Measurements from ENCODE around the gene LRRC8D. TPM values are rescaled to one million over a fixed set of nuclear protein-coding genes. Genes with fewer than 3 reads are reported as not detected.

Gene LRRC8D
- total and polyA plus RNA-seq, 9 of the 15 experiments (the other 6 are each of a cell fraction or from before 2014, with no cell fraction given), result 3.4 to 53.9 (median 15.9) TPM

DNA sequence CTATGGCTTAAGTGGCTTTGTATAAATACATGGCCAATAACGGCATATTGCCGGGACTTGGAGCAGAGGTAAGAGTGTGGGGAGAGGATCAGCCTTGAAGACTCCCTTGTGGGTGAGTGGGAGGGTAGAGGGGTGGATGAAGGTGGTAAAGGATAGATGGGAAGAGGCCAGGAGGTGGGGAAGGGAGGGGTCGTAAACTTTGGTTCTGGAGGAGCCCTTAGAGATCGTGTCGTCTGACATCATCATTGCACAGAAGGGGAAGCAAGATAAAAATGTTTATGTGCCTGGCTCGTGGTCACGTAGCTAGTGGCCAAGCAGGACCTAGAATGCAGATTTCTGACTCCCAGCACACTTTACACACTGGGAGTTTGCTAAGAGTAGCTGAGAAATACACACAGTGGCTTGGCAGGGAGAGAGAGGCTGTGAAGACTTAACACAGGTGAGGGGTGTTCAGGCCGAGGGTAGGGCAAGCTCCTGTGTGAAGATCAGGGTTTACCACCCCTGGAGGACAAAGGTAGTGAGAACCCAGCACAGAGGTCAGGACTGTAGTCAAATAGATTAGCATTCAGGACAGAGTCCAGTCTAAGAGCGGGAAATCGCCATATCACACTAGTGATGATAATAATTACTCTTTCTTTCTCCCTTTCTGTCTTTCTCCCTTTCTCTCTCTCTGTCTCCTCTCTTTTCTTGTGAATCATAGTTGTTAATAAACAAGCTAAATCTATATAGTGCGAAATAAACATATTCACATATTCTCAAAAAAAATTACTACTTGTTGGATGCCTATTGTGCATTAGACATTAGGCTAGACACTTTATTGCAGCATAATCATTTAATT lies 75.5 kb downstream of the LRRC8D start (continued):
- TF ChIP-seq, protein P1, sequence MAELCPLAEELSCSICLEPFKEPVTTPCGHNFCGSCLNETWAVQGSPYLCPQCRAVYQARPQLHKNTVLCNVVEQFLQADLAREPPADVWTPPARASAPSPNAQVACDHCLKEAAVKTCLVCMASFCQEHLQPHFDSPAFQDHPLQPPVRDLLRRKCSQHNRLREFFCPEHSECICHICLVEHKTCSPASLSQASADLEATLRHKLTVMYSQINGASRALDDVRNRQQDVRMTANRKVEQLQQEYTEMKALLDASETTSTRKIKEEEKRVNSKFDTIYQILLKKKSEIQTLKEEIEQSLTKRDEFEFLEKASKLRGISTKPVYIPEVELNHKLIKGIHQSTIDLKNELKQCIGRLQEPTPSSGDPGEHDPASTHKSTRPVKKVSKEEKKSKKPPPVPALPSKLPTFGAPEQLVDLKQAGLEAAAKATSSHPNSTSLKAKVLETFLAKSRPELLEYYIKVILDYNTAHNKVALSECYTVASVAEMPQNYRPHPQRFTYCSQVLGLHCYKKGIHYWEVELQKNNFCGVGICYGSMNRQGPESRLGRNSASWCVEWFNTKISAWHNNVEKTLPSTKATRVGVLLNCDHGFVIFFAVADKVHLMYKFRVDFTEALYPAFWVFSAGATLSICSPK (IDR thresholded peaks at IDR 0.05; ENCODE audit: borderline replicate concordance), result no peak; the same call in 1 of the 2 replicates
- TF ChIP-seq ZNF76 (CRISPR knock-in tag; IDR thresholded peaks at IDR 0.05; ENCODE audit: borderline replicate concordance) (no peak), CHD1 (IDR thresholded peaks at IDR 0.05; ENCODE audit: low read length) (no peak), YBX1 (IDR thresholded peaks at IDR 0.05) (no peak), HDGF (IDR thresholded peaks at IDR 0.05) (peak; percentile 90), NFYB (IDR thresholded peaks at IDR 0.05; ENCODE audit: extremely low read depth, insufficient read length) (no peak), CC2D1A (IDR thresholded peaks at IDR 0.05) (peak; percentile 90), RNF2 (IDR thresholded peaks at IDR 0.05) (peak; percentile 90), HNRNPL (IDR thresholded peaks at IDR 0.05; ENCODE audit: low read depth, low read length) (no peak), XRCC5 (IDR thresholded peaks at IDR 0.05; ENCODE audit: low read depth, low read length) (no peak), NR1H2 (CRISPR knock-in tag; IDR thresholded peaks at IDR 0.05) (no peak), ZNF551 (CRISPR knock-in tag; IDR thresholded peaks at IDR 0.05) (no peak), MEF2D (tag; conservative IDR thresholded peaks at IDR 0.05; ENCODE audit: low read depth) (0 out of 2 replicates have a peak, but pooled peaks have one; percentile 55), MTF1 (CRISPR knock-in tag; IDR thresholded peaks at IDR 0.05; ENCODE audit: borderline replicate concordance) (0 out of 2 replicates have a peak, but pooled peaks have one; percentile 29), MYBL2 (IDR thresholded peaks at IDR 0.05; ENCODE audit: low read depth) (no peak), MYBL2 (CRISPR knock-in tag; IDR thresholded peaks at IDR 0.05; ENCODE audit: borderline replicate concordance) (no peak), NFE2 (IDR thresholded peaks at IDR 0.05; ENCODE audit: low read depth) (peak; percentile 52), ZNF232 (CRISPR knock-in tag; IDR thresholded peaks at IDR 0.05) (no peak)
- TF ChIP-seq, protein P2, sequence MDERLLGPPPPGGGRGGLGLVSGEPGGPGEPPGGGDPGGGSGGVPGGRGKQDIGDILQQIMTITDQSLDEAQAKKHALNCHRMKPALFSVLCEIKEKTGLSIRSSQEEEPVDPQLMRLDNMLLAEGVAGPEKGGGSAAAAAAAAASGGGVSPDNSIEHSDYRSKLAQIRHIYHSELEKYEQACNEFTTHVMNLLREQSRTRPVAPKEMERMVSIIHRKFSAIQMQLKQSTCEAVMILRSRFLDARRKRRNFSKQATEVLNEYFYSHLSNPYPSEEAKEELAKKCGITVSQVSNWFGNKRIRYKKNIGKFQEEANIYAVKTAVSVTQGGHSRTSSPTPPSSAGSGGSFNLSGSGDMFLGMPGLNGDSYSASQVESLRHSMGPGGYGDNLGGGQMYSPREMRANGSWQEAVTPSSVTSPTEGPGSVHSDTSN (CRISPR knock-in tag; IDR thresholded peaks at IDR 0.05; ENCODE audit: low read depth), result no peak
- TF ChIP-seq, protein P2 (tag; conservative IDR thresholded peaks at IDR 0.05; ENCODE audit: low read depth), result 0 out of 2 replicates have a peak, but pooled peaks have one; percentile 47
- TF ChIP-seq, protein P3, sequence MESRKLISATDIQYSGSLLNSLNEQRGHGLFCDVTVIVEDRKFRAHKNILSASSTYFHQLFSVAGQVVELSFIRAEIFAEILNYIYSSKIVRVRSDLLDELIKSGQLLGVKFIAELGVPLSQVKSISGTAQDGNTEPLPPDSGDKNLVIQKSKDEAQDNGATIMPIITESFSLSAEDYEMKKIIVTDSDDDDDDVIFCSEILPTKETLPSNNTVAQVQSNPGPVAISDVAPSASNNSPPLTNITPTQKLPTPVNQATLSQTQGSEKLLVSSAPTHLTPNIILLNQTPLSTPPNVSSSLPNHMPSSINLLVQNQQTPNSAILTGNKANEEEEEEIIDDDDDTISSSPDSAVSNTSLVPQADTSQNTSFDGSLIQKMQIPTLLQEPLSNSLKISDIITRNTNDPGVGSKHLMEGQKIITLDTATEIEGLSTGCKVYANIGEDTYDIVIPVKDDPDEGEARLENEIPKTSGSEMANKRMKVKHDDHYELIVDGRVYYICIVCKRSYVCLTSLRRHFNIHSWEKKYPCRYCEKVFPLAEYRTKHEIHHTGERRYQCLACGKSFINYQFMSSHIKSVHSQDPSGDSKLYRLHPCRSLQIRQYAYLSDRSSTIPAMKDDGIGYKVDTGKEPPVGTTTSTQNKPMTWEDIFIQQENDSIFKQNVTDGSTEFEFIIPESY (CRISPR knock-in tag; IDR thresholded peaks at IDR 0.05), result no peak
- TF ChIP-seq, protein P4, sequence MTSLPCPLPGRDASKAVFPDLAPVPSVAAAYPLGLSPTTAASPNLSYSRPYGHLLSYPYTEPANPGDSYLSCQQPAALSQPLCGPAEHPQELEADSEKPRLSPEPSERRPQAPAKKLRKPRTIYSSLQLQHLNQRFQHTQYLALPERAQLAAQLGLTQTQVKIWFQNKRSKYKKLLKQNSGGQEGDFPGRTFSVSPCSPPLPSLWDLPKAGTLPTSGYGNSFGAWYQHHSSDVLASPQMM (CRISPR knock-in tag; IDR thresholded peaks at IDR 0.05), result no peak
